ENCODE measurements around the gene EXD3. TPM values are rescaled to one million over a fixed set of nuclear protein-coding genes. Genes with fewer than 3 reads are reported as not detected.

EXD3 gene
- polyA plus RNA-seq, 1 of the 3 experiments (the other 2 are of a cell fraction) = 11.5 TPM

DNA sequence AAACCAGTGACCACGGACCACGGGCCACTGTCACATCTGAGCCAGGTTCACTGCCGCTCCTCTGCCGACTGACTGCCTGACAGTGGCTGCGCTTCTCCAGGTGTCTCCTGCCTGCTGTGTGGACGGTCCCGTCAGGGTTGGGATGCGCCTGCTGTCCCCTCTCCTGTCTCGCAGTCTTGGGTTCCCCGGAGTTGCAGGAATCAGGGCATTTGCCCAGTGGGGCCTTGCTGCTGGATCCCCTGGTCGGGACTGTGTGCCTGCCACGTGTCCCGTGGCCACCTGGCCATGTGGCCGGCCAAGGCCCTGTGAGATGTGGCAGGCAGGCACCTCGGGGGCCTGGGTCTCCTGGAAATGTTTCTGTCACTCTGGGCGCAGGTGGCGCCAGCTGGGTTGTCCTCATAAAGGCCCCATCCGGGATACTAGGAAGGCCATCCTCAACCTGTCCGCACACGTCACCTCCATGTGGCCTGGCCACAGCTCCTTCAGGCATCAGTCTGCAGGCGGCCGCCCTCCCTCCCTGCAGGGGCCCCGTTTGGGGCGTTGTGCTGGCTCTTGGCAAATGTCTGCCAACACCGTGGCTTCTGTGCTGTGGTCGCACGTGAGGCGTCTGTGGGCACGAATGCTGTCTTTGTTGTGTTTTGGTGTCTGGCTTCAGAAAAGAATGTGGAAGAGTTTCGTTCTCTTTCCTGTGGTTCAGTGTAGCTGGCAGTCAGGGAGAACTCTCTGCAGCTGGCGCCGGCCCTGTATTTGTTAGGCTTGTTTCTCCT lies 151.8 kb downstream of the EXD3 start:
- POLR2A ChIA-PET = no interaction called here
- 96% methylated on average over 22 of the region's 32 CpGs for WGBS (ENCODE audit: low lambda C conversion rate)
- Histone ChIP-seq H3K79me2 (ENCODE audit: insufficient read depth) (no peaks in the 10 kb centered on the region), H3K4me2 (no peak overlapping the region), H3K9me3 (no peaks in the 10 kb centered on the region), H3K4me3 (ENCODE audit: low read depth in 2 of 2, low read length in 1 of 2) (no peak overlapping the region), H3K27me3 (ENCODE audit: insufficient read depth) (no peaks in the 10 kb centered on the region), H3K27ac (ENCODE audit: low read depth in 2 of 2, low read length in 1 of 2) (no peak overlapping the region), H3K4me1 (ENCODE audit: control insufficient read depth in 1 of 2, insufficient read depth in 2 of 2, low read depth in 1 of 2, low read length in 1 of 2) (no peaks in the 10 kb centered on the region; a peak in 1 of 4 replicates), H3K9me2 (no peaks in the 10 kb centered on the region), H3K36me3 (replicated peaks in 1 of 2; ENCODE audit: control insufficient read depth in 1 of 2, insufficient read depth in 2 of 2, low read length in 1 of 2) (peaks cover 19 to 45% of the 10 kb centered on the region in 2 experiments), H3F3A (replicated peaks; ENCODE audit: insufficient read depth) (peaks cover 8% of the 10 kb centered on the region), H4K20me1 (ENCODE audit: insufficient read depth) (0 out of 2 replicates have a peak, but pooled peaks cover 3% of the 10 kb centered on the region), H3K9ac (no peak overlapping the region), H2AFZ (ENCODE audit: low read depth) (no peak overlapping the region)
- CTCF ChIA-PET = interaction anchor here (1.5 to 2.8 kb wide), 3 partner anchors 15 to 152 kb away, joined by 3 to 16 read pairs (median 6); partner anchors contain the start of genes EXD3 and NOXA1
- TF ChIP-seq FOXM1 (IDR thresholded peaks at IDR 0.05; ENCODE audit: low read depth) (no peak), ELF1 (IDR thresholded peaks at IDR 0.05) (no peak), SMC3 (IDR thresholded peaks at IDR 0.05; ENCODE audit: low read depth, low read length) (no peak), TAF1 (IDR thresholded peaks at IDR 0.05; ENCODE audit: borderline replicate concordance, low read depth, low read length) (no peak), RCOR1 (IDR thresholded peaks at IDR 0.05; ENCODE audit: low read length) (no peak), NFIC (IDR thresholded peaks at IDR 0.05; ENCODE audit: borderline replicate concordance) (no peak), EZH2phosphoT487 (IDR thresholded peaks at IDR 0.05; ENCODE audit: borderline replicate concordance, low read depth) (no peak), RXRA (IDR thresholded peaks at IDR 0.05; ENCODE audit: borderline replicate concordance, low read depth) (no peak), FOXJ3 (CRISPR knock-in tag; IDR thresholded peaks at IDR 0.05) (no peak), CHD2 (IDR thresholded peaks at IDR 0.05; ENCODE audit: low read length, partially characterized antibody) (no peak), TEAD4 (IDR thresholded peaks at IDR 0.05; ENCODE audit: borderline replicate concordance, insufficient read depth) (no peak), EP300 (IDR thresholded peaks at IDR 0.05; ENCODE audit: borderline replicate concordance in 1 of 2, low read depth in 1 of 2, low read length in 1 of 2) (no peak)
- TF ChIP-seq, protein P1, sequence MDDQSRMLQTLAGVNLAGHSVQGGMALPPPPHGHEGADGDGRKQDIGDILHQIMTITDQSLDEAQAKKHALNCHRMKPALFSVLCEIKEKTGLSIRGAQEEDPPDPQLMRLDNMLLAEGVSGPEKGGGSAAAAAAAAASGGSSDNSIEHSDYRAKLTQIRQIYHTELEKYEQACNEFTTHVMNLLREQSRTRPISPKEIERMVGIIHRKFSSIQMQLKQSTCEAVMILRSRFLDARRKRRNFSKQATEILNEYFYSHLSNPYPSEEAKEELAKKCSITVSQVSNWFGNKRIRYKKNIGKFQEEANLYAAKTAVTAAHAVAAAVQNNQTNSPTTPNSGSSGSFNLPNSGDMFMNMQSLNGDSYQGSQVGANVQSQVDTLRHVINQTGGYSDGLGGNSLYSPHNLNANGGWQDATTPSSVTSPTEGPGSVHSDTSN (IDR thresholded peaks at IDR 0.05) = no peak
- TF ChIP-seq, protein P2, sequence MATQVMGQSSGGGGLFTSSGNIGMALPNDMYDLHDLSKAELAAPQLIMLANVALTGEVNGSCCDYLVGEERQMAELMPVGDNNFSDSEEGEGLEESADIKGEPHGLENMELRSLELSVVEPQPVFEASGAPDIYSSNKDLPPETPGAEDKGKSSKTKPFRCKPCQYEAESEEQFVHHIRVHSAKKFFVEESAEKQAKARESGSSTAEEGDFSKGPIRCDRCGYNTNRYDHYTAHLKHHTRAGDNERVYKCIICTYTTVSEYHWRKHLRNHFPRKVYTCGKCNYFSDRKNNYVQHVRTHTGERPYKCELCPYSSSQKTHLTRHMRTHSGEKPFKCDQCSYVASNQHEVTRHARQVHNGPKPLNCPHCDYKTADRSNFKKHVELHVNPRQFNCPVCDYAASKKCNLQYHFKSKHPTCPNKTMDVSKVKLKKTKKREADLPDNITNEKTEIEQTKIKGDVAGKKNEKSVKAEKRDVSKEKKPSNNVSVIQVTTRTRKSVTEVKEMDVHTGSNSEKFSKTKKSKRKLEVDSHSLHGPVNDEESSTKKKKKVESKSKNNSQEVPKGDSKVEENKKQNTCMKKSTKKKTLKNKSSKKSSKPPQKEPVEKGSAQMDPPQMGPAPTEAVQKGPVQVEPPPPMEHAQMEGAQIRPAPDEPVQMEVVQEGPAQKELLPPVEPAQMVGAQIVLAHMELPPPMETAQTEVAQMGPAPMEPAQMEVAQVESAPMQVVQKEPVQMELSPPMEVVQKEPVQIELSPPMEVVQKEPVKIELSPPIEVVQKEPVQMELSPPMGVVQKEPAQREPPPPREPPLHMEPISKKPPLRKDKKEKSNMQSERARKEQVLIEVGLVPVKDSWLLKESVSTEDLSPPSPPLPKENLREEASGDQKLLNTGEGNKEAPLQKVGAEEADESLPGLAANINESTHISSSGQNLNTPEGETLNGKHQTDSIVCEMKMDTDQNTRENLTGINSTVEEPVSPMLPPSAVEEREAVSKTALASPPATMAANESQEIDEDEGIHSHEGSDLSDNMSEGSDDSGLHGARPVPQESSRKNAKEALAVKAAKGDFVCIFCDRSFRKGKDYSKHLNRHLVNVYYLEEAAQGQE (IDR thresholded peaks at IDR 0.05; ENCODE audit: low read depth, low read length) = no peak
- TF ChIP-seq, protein P3, sequence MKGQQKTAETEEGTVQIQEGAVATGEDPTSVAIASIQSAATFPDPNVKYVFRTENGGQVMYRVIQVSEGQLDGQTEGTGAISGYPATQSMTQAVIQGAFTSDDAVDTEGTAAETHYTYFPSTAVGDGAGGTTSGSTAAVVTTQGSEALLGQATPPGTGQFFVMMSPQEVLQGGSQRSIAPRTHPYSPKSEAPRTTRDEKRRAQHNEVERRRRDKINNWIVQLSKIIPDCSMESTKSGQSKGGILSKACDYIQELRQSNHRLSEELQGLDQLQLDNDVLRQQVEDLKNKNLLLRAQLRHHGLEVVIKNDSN (IDR thresholded peaks at IDR 0.05; ENCODE audit: borderline replicate concordance, low read depth) = no peak
- TF ChIP-seq, protein P4, sequence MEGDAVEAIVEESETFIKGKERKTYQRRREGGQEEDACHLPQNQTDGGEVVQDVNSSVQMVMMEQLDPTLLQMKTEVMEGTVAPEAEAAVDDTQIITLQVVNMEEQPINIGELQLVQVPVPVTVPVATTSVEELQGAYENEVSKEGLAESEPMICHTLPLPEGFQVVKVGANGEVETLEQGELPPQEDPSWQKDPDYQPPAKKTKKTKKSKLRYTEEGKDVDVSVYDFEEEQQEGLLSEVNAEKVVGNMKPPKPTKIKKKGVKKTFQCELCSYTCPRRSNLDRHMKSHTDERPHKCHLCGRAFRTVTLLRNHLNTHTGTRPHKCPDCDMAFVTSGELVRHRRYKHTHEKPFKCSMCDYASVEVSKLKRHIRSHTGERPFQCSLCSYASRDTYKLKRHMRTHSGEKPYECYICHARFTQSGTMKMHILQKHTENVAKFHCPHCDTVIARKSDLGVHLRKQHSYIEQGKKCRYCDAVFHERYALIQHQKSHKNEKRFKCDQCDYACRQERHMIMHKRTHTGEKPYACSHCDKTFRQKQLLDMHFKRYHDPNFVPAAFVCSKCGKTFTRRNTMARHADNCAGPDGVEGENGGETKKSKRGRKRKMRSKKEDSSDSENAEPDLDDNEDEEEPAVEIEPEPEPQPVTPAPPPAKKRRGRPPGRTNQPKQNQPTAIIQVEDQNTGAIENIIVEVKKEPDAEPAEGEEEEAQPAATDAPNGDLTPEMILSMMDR (IDR thresholded peaks at IDR 0.05) = no peak
- TF ChIP-seq, protein P5, sequence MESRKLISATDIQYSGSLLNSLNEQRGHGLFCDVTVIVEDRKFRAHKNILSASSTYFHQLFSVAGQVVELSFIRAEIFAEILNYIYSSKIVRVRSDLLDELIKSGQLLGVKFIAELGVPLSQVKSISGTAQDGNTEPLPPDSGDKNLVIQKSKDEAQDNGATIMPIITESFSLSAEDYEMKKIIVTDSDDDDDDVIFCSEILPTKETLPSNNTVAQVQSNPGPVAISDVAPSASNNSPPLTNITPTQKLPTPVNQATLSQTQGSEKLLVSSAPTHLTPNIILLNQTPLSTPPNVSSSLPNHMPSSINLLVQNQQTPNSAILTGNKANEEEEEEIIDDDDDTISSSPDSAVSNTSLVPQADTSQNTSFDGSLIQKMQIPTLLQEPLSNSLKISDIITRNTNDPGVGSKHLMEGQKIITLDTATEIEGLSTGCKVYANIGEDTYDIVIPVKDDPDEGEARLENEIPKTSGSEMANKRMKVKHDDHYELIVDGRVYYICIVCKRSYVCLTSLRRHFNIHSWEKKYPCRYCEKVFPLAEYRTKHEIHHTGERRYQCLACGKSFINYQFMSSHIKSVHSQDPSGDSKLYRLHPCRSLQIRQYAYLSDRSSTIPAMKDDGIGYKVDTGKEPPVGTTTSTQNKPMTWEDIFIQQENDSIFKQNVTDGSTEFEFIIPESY (IDR thresholded peaks at IDR 0.05; ENCODE audit: borderline replicate concordance, low read depth) = no peak
- TF ChIP-seq, protein P6, sequence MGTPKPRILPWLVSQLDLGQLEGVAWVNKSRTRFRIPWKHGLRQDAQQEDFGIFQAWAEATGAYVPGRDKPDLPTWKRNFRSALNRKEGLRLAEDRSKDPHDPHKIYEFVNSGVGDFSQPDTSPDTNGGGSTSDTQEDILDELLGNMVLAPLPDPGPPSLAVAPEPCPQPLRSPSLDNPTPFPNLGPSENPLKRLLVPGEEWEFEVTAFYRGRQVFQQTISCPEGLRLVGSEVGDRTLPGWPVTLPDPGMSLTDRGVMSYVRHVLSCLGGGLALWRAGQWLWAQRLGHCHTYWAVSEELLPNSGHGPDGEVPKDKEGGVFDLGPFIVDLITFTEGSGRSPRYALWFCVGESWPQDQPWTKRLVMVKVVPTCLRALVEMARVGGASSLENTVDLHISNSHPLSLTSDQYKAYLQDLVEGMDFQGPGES (IDR thresholded peaks at IDR 0.05; ENCODE audit: low read depth, low read length) = no peak
- DNase-seq = no peak

Data from SK-N-SH (cell line).